GM12875 (cell line): ENCODE measurements around the gene SLC13A5.

Source experiments
- H3K4me3 ChIP-seq: one replicate; pipeline ENCODE4 v1.5.1; 2011; ENCODE audit warnings: low read depth, low read length, control low read depth
- TF ChIP-seq, protein P1 (sequence below): IDR thresholded peaks from 2 replicates; pipeline ENCODE4 v1.5.1; 2011; ENCODE audit warnings: low read depth, mild to moderate bottlenecking, control low read depth, inconsistent platforms, low read length, moderate library complexity, borderline replicate concordance; ENCODE audit not compliant: insufficient read depth

SLC13A5 gene

DNA sequence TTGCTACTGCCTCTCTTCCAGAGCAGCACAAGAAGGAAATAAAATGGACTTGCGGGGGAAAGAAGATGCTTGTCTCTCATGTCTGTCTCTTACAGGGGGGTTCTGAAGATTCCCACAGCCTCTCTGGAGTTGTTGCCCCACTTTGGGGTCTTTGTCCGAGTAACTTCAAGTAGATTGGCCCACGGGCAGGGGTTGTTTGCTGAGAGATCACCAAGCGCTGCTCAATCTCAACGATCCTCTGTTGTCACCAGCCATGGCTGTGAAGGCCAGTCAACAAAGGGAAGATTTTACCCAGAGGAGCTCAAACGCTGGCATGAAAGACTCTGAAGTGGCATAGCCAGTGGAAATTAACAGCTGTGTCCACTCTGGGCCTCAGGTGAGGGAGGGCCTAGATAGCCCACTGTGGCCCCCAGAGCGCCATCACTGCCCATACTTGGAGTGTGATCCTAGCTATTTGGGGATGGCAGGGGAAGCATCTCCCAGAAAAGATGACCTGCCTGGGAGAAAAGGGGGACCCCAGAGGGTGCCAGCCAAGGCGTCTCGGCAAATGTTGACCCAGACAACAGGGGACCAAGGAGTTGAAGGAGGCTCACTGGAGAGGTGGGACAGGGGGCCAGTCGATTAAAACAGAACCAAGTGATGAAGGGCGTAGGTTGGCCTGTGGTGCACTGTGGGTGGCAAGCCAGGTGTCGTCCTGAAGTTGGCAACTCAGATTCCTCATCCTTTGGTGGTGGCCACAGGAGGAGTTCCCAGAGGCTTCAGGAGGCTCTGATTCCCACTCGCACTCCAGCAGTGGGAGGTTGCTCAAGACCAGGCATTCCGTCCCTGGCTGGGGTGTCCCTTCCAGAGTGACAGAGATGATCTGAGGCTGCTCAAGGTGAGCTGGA, 28.0 kb downstream of the SLC13A5 start:
- TF ChIP-seq, protein P1, sequence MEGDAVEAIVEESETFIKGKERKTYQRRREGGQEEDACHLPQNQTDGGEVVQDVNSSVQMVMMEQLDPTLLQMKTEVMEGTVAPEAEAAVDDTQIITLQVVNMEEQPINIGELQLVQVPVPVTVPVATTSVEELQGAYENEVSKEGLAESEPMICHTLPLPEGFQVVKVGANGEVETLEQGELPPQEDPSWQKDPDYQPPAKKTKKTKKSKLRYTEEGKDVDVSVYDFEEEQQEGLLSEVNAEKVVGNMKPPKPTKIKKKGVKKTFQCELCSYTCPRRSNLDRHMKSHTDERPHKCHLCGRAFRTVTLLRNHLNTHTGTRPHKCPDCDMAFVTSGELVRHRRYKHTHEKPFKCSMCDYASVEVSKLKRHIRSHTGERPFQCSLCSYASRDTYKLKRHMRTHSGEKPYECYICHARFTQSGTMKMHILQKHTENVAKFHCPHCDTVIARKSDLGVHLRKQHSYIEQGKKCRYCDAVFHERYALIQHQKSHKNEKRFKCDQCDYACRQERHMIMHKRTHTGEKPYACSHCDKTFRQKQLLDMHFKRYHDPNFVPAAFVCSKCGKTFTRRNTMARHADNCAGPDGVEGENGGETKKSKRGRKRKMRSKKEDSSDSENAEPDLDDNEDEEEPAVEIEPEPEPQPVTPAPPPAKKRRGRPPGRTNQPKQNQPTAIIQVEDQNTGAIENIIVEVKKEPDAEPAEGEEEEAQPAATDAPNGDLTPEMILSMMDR = no peak
- H3K4me3 ChIP-seq = no peak overlapping the region

DNA sequence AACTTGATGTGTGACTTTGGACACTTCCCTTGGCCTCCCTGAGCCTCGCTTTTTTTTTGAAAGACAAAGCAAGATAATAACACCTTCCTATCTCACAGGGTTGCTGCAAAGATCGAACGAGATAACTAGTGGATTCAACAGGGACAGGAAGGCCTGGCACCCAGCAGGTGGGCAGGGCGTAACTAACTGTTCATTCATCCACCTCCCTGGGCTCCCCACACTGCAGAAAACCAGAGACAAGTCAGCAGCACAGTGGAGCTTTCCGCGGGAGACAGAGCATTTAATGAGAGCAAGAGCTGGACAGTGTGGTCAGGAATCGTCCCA, 28.7 kb downstream of the SLC13A5 start:
- TF ChIP-seq, protein P1 = no peak
- no peak overlapping the region for H3K4me3 ChIP-seq

DNA sequence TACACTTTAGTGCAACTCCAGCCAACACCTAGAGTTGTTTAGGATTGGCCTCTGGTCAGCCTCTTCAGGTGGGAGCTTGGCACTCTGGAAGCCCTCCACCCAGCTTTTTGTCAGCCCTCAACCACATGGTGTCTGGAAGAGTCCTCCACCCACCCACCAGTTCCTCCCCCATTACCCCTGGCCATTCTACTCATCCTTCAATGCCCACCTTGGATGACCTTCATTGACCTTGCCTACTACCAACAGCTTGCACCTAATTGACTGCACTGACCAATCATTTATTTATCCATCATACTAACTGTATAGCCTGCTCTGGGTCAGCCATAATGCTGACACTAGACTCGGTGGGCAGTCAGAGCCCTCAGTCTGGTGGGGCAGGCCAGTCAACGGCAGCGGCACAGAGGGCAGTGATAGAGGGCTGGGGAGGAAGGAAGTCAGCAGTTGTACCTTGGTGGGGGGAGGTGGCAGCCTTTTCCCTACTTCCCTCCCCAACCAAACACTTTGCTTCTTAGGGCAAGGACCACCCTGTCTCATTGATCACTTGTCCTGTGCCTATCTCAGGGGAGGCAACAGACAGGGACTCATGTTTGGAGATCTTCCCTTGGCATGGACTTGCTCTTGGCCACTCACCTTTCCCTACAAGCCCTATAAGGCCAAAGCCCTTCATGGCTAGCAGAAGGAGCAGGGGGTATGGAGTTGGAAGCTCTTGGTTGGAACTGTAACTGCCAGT, 29.3 kb downstream of the SLC13A5 start:
- no peak overlapping the region for H3K4me3 ChIP-seq
- TF ChIP-seq, protein P1 = no peak

DNA sequence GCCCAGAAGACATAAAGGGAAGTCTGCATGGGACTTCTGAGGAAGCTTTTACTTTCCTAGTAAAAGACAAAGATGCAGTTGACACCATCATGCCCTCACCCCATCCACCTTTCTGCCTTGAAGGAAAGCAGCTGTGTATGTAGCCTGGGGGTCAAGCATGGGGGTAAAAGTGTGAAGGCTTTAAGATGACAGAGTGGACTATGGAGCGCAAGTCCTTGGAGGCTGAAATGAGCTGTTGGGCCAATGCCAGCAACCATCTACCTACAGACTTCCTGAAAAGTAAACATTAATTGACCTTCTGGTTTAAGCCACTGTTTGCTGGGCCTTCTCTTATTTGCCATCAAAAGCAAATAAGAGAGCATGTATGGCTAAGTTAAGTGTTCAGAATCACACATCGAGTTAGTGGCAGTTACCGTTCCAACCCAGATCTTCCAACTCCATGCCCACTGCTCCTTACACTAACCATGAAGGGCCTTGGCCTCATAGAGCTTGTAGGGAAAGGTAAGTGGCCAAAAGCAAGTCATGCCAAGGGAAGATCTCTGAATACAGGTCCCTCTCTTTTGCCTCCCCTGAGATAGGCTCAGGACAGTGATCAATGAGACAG, 30.0 kb downstream of the SLC13A5 start:
- no peak overlapping the region for H3K4me3 ChIP-seq
- TF ChIP-seq, protein P1 = no peak

DNA sequence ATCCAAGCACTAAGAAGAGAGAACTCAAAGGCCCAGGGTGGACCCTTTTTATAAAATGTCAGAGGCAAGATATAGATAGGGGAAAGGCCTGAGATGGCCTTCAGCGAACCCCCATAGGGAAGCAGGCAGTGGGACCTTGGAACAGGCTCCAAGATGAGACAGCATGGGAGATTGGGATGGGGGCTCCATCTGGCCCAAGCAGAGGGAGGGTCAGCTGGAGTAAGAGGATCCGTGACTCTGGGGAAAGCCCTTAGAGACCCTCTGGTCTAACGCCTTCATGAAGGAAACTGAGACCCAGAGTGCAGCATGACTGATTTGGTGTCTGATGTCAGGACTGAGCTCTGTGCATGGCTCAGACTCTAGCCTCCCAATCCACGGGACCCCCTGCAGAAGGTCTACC, 30.8 kb downstream of the SLC13A5 start:
- TF ChIP-seq, protein P1 = no peak
- H3K4me3 ChIP-seq = no peak overlapping the region

DNA sequence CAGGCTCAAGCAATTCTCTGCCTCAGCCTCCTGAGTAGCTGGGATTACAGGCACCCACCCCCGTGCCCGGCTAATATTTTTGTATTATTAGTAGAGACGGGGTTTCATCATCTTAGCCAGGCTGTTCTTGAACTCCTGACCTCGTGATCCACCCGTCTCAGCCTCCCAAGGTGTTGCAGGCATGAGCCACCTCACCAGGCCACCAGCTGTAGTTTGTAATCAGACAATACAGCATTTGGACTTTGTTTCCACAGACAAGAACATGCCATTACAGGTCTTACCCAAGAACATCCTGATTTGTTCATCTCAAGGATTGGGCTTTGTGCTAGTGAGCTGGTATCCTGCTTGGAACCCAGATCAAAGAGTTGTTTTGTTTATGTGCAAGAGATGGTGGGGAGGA, 31.5 kb downstream of the SLC13A5 start:
- no peak overlapping the region for H3K4me3 ChIP-seq

More for the DNA sequence above, 31.5 kb downstream of the SLC13A5 start:
- TF ChIP-seq, protein P1 = no peak
